IMR-90 (cell line): ENCODE data around the gene KDM4B. TPM values are rescaled to one million over a fixed set of nuclear protein-coding genes. Genes with fewer than 3 reads are reported as not detected.

Experiments used
- ATAC-seq: fragments of 200-7000 bp; cut with Tn5 transposase; 2 replicates; pipeline ENCODE4 v1.9.1; 2020; ENCODE audit warnings: low read depth, mild to moderate bottlenecking, moderate library complexity
- BruUV-seq: library from RNA; stranded (reverse); fragments of 400-500 nt; replicated peaks from 2 replicates; lab custom pipeline; 2021; lab: Mats Ljungman, UMichigan
- CTCF ChIA-PET: fragments of 300-600 bp; formaldehyde crosslinking; extraction: SDS; loops from one replicate; lab custom pipeline; 2021; ENCODE audit warnings: antibody characterized with exemption; lab: Yijun Ruan, JAX
- POLR2A ChIA-PET: fragments of 300-600 bp; sonication (Branson Sonifier 250); formaldehyde crosslinking; loops from one replicate; lab custom pipeline; 2022; ENCODE audit warnings: antibody characterized with exemption; ENCODE audit not compliant: unreplicated experiment; lab: Charles Lee
- DNase-seq: peaks from one replicate; pipeline ENCODE4 v3.0.0; 2013
- H2AFZ ChIP-seq: replicated peaks from 2 replicates; pipeline ENCODE3; 2013; ENCODE audit warnings: low read length, mild to moderate bottlenecking; ENCODE audit not compliant: poor library complexity
- H2AK5ac ChIP-seq: 2 replicates; pipeline ENCODE4 v1.6.1; 2013; ENCODE audit warnings: low read depth, low read length, inconsistent platforms
- H2AK9ac ChIP-seq: replicated peaks from 2 replicates; pipeline ENCODE3; 2013; ENCODE audit warnings: mild to moderate bottlenecking, low read depth, low read length, moderate library complexity; ENCODE audit not compliant: poor library complexity
- H2BK120ac ChIP-seq: 2 replicates; pipeline ENCODE4 v1.6.1; 2013; ENCODE audit warnings: low read depth, low read length, inconsistent platforms
- H2BK15ac ChIP-seq: 3 replicates; pipeline ENCODE4 v1.6.1; 2013; ENCODE audit warnings: low read depth, low read length, inconsistent platforms
- H2BK20ac ChIP-seq: 2 replicates; pipeline ENCODE4 v1.6.1; 2013; ENCODE audit warnings: low read depth, mild to moderate bottlenecking, inconsistent platforms, low read length, moderate library complexity
- H2BK5ac ChIP-seq: 2 replicates; pipeline ENCODE4 v1.6.1; 2013; ENCODE audit warnings: mild to moderate bottlenecking, low read depth, low read length, inconsistent platforms; ENCODE audit not compliant: poor library complexity, severe bottlenecking
- H3K14ac ChIP-seq: replicated peaks from 2 replicates; pipeline ENCODE4 v1.6.1; 2013; ENCODE audit warnings: low read depth, low read length, inconsistent platforms
- H3K18ac ChIP-seq: 2 replicates; pipeline ENCODE4 v1.6.1; 2013; ENCODE audit warnings: low read depth, low read length, control low read depth
- H3K23ac ChIP-seq: 2 replicates; pipeline ENCODE4 v1.6.1; 2013; ENCODE audit warnings: low read depth, low read length, inconsistent platforms
- H3K27ac ChIP-seq: 2 replicates; pipeline ENCODE4 v1.5.1; 2013; ENCODE audit warnings: mild to moderate bottlenecking, control low read depth, low read length; ENCODE audit not compliant: insufficient read depth
- H3K27me3 ChIP-seq: 2 replicates; pipeline ENCODE4 v1.6.1; 2013; ENCODE audit warnings: low read length; ENCODE audit not compliant: control insufficient read depth, insufficient read depth
- H3K36me3 ChIP-seq: 2 replicates; pipeline ENCODE4 v1.6.1; 2013; ENCODE audit warnings: low read length, mixed read lengths; ENCODE audit not compliant: control insufficient read depth, insufficient read depth
- H3K4ac ChIP-seq: 2 replicates; pipeline ENCODE4 v1.6.1; 2013; ENCODE audit warnings: low read depth, low read length, inconsistent platforms
- H3K4me1 ChIP-seq: 2 replicates; pipeline ENCODE4 v1.6.1; 2013; ENCODE audit warnings: low read length, mixed read lengths; ENCODE audit not compliant: control insufficient read depth, insufficient read depth
- H3K4me2 ChIP-seq: 2 replicates; pipeline ENCODE4 v1.6.1; 2013; ENCODE audit warnings: low read depth, mild to moderate bottlenecking, control low read depth, low read length, moderate library complexity
- H3K4me3 ChIP-seq: 2 replicates; pipeline ENCODE4 v1.5.1; 2013; ENCODE audit warnings: low read depth, mild to moderate bottlenecking, control low read depth, low read length, moderate library complexity; ENCODE audit not compliant: insufficient read depth
- H3K56ac ChIP-seq: 2 replicates; pipeline ENCODE4 v1.6.1; 2013; ENCODE audit warnings: low read length, inconsistent platforms; ENCODE audit not compliant: insufficient read depth; ENCODE audit errors: extremely low read depth
- H3K79me1 ChIP-seq, 2 experiments: 2 replicates each; pipeline ENCODE4 v1.6.1; 2013; ENCODE audit warnings: low read length in 2 of 2, inconsistent platforms in 1 of 2, low read depth in 1 of 2
- H3K9ac ChIP-seq: 2 replicates; pipeline ENCODE4 v1.6.1; 2013; ENCODE audit warnings: low read depth, low read length, control low read depth
- H3K9me1 ChIP-seq: 2 replicates; pipeline ENCODE4 v1.6.1; 2013; ENCODE audit warnings: low read length, inconsistent platforms; ENCODE audit not compliant: insufficient read depth
- H3K9me3 ChIP-seq: 2 replicates; pipeline ENCODE4 v1.6.1; 2013; ENCODE audit warnings: low read length; ENCODE audit not compliant: control insufficient read depth, insufficient read depth
- H4K20me1 ChIP-seq: 2 replicates; pipeline ENCODE4 v1.6.1; 2013; ENCODE audit warnings: low read length, inconsistent platforms; ENCODE audit not compliant: insufficient read depth
- H4K5ac ChIP-seq: 2 replicates; pipeline ENCODE4 v1.6.1; 2013; ENCODE audit warnings: mild to moderate bottlenecking, low read depth, low read length, control low read depth
- H4K8ac ChIP-seq, 2 experiments: 2 replicates each; pipeline ENCODE4 v1.6.1; 2013; ENCODE audit warnings: low read depth in 2 of 2, low read length in 2 of 2, control low read depth in 1 of 2, inconsistent platforms in 1 of 2
- H4K91ac ChIP-seq: 2 replicates; pipeline ENCODE4 v1.6.1; 2013; ENCODE audit warnings: low read depth, low read length, inconsistent platforms; ENCODE audit not compliant: insufficient read depth
- CEBPB ChIP-seq: IDR thresholded peaks from 2 replicates; pipeline ENCODE4 v1.6.1; 2012; ENCODE audit warnings: low read depth, low read length, improper control_type of control experiment
- CTCF ChIP-seq: conservative IDR thresholded peaks from 2 replicates; pipeline ENCODE4 v1.5.1; 2012; ENCODE audit warnings: mild to moderate bottlenecking, low read depth, low read length, improper control_type of control experiment
- ELK1 ChIP-seq: fragments of 150-350 bp; IDR thresholded peaks from 2 replicates; pipeline ENCODE4 v1.6.1; 2016; ENCODE audit warnings: low read depth, mild to moderate bottlenecking, low read length, moderate library complexity, borderline replicate concordance
- FOS ChIP-seq: fragments of 150-350 bp; IDR thresholded peaks from 2 replicates; pipeline ENCODE4 v1.6.1; 2016; ENCODE audit warnings: low read depth, low read length
- MAZ ChIP-seq: IDR thresholded peaks from 2 replicates; pipeline ENCODE4 v1.6.1; 2012; ENCODE audit warnings: low read depth, mild to moderate bottlenecking, low read length, improper control_type of control experiment, moderate library complexity, borderline replicate concordance
- MXI1 ChIP-seq: IDR thresholded peaks from 2 replicates; pipeline ENCODE4 v1.6.1; 2012; ENCODE audit warnings: low read depth, mild to moderate bottlenecking, low read length, moderate library complexity, borderline replicate concordance
- RAD21 ChIP-seq: IDR thresholded peaks from 2 replicates; pipeline ENCODE4 v1.6.1; 2012; ENCODE audit warnings: low read length, improper control_type of control experiment
- RCOR1 ChIP-seq: IDR thresholded peaks from 2 replicates; pipeline ENCODE4 v1.6.1; 2012; ENCODE audit warnings: mild to moderate bottlenecking, low read length, improper control_type of control experiment; ENCODE audit not compliant: insufficient replicate concordance
- RFX5 ChIP-seq: IDR thresholded peaks from 2 replicates; pipeline ENCODE4 v1.8.0; 2012; ENCODE audit warnings: low read depth, mild to moderate bottlenecking, low read length, moderate library complexity
- SMC3 ChIP-seq: fragments of 150-350 bp; IDR thresholded peaks from 2 replicates; pipeline ENCODE4 v1.6.1; 2016; ENCODE audit warnings: low read depth, mild to moderate bottlenecking, antibody characterized with exemption, low read length, moderate library complexity
- USF2 ChIP-seq: fragments of 150-350 bp; IDR thresholded peaks from 2 replicates; pipeline ENCODE4 v1.6.1; 2017; ENCODE audit warnings: mild to moderate bottlenecking, antibody characterized with exemption, low read length, low read depth
- WGBS, 2 experiments: methylation state at CpG; one replicate each; pipeline versions ENCODE4 v1.1.5 to v1.1.7; 2013; ENCODE audit warnings: missing lambda C conversion rate in 2 of 2; ENCODE audit not compliant: insufficient read length in 1 of 2; ENCODE audit errors: extremely low coverage in 2 of 2; 5-methylcytosine and 5-hydroxymethylcytosine counted together
- dilution Hi-C: fragments of 300-500 bp; cut with HindIII; formaldehyde crosslinking; loops from one replicate; pipeline ENCODE4 v1.14.3; 2018; ENCODE audit warnings: low sequenced_read_pairs; ENCODE audit not compliant: unreplicated experiment
- in situ Hi-C: fragments of 300-500 bp; cut with MboI; formaldehyde crosslinking; loops from 3 replicates; pipeline ENCODE4 v1.14.3; 2019; ENCODE audit warnings: low sequenced_read_pairs, inconsistent platforms, mixed read lengths
- intact Hi-C: fragments of 100-400 bp; cut with micrococcal nuclease; formaldehyde crosslinking; loops from 2 replicates; pipeline ENCODE4 v1.10.0; 2022
- polyA plus RNA-seq, 3 experiments: library from polyadenylated mRNA; depleted of rRNA; stranded (reverse); fragments of >200 nt; gene quantifications; 2 replicates each; pipeline ENCODE4 v1.2.3, GENCODE V29; 2012; ENCODE audit warnings: low replicate concordance in 1 of 3
- total RNA-seq: library from RNA; depleted of rRNA; stranded (reverse); fragments of >200 nt; gene quantifications from 2 replicates; pipeline ENCODE4 v1.2.3, GENCODE V29; 2012

The KDM4B gene
- total and polyA plus RNA-seq, 2 of the 4 experiments (the other 2 are of a cell fraction), result 5.0 to 17.9 TPM

GRCh38 chr19:5138606-5139582 lies 170.0 kb downstream of the KDM4B start:
- intact Hi-C loops, result no loop called here
- H3K56ac ChIP-seq, result no peak overlapping the region
- no peak overlapping the region for H2BK120ac ChIP-seq
- ATAC-seq (no peak), DNase-seq (peak; percentile 47)
- H3K9me3 ChIP-seq, result no peaks in the 10 kb centered on the region
- H4K8ac ChIP-seq, result no peak overlapping the region
- no peaks in the 10 kb centered on the region for H3K27me3 ChIP-seq
- 97% methylated on average over 11 of the region's 30 CpGs; no CpG with 5 or more reads in 1 of the 2 experiments for WGBS, 2 experiments
- ChIA-PET POLR2A (no interaction called here), CTCF (interaction anchor here (0.6 kb wide), 1 partner anchor 441 kb away, joined by 3 read pairs; no protein-coding TSS in a partner anchor)
- no peak overlapping the region for H2BK20ac ChIP-seq
- no peak overlapping the region for H3K14ac ChIP-seq
- in situ Hi-C loops, result no loop called here
- no peak overlapping the region for H3K4me3 ChIP-seq
- dilution Hi-C loops, result no loop called here
- H3K18ac ChIP-seq, result no peak overlapping the region
- H2AFZ ChIP-seq, result no peak overlapping the region
- no peak overlapping the region for H2BK15ac ChIP-seq
- H3K9me1 ChIP-seq, result no peaks in the 10 kb centered on the region; the same call in 1 of the 2 replicates
- peaks cover 28% of the 10 kb centered on the region for H4K20me1 ChIP-seq
- BruUV-seq, result no TSS peak
- H4K91ac ChIP-seq, result no peak overlapping the region
- no peak overlapping the region for H2AK5ac ChIP-seq
- no peak overlapping the region for H3K9ac ChIP-seq
- H3K36me3 ChIP-seq, result peaks cover 79% of the 10 kb centered on the region
- no peak overlapping the region for H3K23ac ChIP-seq
- no peak overlapping the region for H3K4me2 ChIP-seq
- no peak for TF ChIP-seq USF2
- TF ChIP-seq MAZ, result no peak
- no peak for TF ChIP-seq MXI1
- no peak for TF ChIP-seq SMC3
- no peak for TF ChIP-seq CTCF
- no peak for TF ChIP-seq ELK1
- TF ChIP-seq RAD21, result no peak
- no peak for TF ChIP-seq RFX5
- TF ChIP-seq FOS, result no peak
- TF ChIP-seq CEBPB, result no peak
- no peak for TF ChIP-seq RCOR1
- H2BK5ac ChIP-seq, result no peak overlapping the region
- peaks cover 9 to 17% of the 10 kb centered on the region in 2 experiments; a peak in 2 of 4 replicates for H3K79me1 ChIP-seq
- H3K4ac ChIP-seq, result no peak overlapping the region
- no peak overlapping the region for H2AK9ac ChIP-seq
- no peak overlapping the region for H4K5ac ChIP-seq
- no peak overlapping the region for H3K27ac ChIP-seq
- H3K4me1 ChIP-seq, result no peaks in the 10 kb centered on the region
